Trophoblast cell (in vitro differentiated cells and primary cell): ENCODE data around the gene THG1L.

Experiments used
- DNase-seq, 2 donors: peaks; one replicate each; pipeline ENCODE4 v3.0.0-alpha.2; 2016
- H2AFZ ChIP-seq: 2 replicates; pipeline ENCODE4 v1.6.1; 2013; ENCODE audit warnings: low read length, moderate library complexity, mild to moderate bottlenecking; ENCODE audit not compliant: insufficient read depth, poor library complexity
- H2AK5ac ChIP-seq: 2 replicates; pipeline ENCODE4 v1.6.1; 2013; ENCODE audit warnings: mild to moderate bottlenecking, low read length
- H2BK120ac ChIP-seq: 2 replicates; pipeline ENCODE4 v1.6.1; 2013; ENCODE audit warnings: low read length, mild to moderate bottlenecking, moderate library complexity; ENCODE audit not compliant: insufficient read depth, poor library complexity
- H2BK12ac ChIP-seq: 2 replicates; pipeline ENCODE4 v1.6.1; 2013; ENCODE audit warnings: mild to moderate bottlenecking, low read length, moderate library complexity
- H2BK5ac ChIP-seq: 2 replicates; pipeline ENCODE4 v1.6.1; 2013; ENCODE audit warnings: low read length, low read depth, moderate library complexity, mild to moderate bottlenecking; ENCODE audit not compliant: poor library complexity
- H3K14ac ChIP-seq: 2 replicates; pipeline ENCODE4 v1.6.1; 2013; ENCODE audit warnings: mild to moderate bottlenecking, low read length
- H3K18ac ChIP-seq: 2 replicates; pipeline ENCODE4 v1.6.1; 2013; ENCODE audit warnings: mild to moderate bottlenecking, low read length
- H3K23ac ChIP-seq: 2 replicates; pipeline ENCODE4 v1.6.1; 2013; ENCODE audit warnings: low read length
- H3K27ac ChIP-seq: 2 replicates; pipeline ENCODE4 v1.5.1; 2013; ENCODE audit warnings: low read depth, mild to moderate bottlenecking, inconsistent platforms, low read length, moderate library complexity
- H3K27me3 ChIP-seq: 2 replicates; pipeline ENCODE4 v1.6.1; 2013; ENCODE audit warnings: inconsistent platforms, mild to moderate bottlenecking, low read length, moderate library complexity; ENCODE audit not compliant: insufficient read depth
- H3K36me3 ChIP-seq, 2 experiments: 1 replicate in 1 of 2; 2 replicates in 1 of 2; pipeline ENCODE4 v1.6.1; 2013; ENCODE audit warnings: low read length in 2 of 2, mild to moderate bottlenecking in 2 of 2, moderate library complexity in 1 of 2; ENCODE audit not compliant: insufficient read depth in 2 of 2, control insufficient read depth in 1 of 2
- H3K4ac ChIP-seq: 2 replicates; pipeline ENCODE4 v1.6.1; 2013; ENCODE audit warnings: low read depth, mild to moderate bottlenecking, low read length, moderate library complexity
- H3K4me1 ChIP-seq, 2 experiments: 1 replicate in 1 of 2; 2 replicates in 1 of 2; pipeline ENCODE4 v1.6.1; 2013; ENCODE audit warnings: low read length in 2 of 2, mild to moderate bottlenecking in 2 of 2, moderate library complexity in 1 of 2; ENCODE audit not compliant: insufficient read depth in 2 of 2, control insufficient read depth in 1 of 2
- H3K4me2 ChIP-seq: 2 replicates; pipeline ENCODE4 v1.6.1; 2013; ENCODE audit warnings: inconsistent platforms, mild to moderate bottlenecking, low read length, moderate library complexity
- H3K4me3 ChIP-seq: 2 replicates; pipeline ENCODE4 v1.5.1; 2013; ENCODE audit warnings: mild to moderate bottlenecking, low read depth, low read length, inconsistent platforms
- H3K79me1 ChIP-seq: one replicate; pipeline ENCODE4 v1.6.1; 2013; ENCODE audit warnings: low read length
- H3K79me2 ChIP-seq: 2 replicates; pipeline ENCODE4 v1.6.1; 2013; ENCODE audit warnings: low read length, mild to moderate bottlenecking; ENCODE audit not compliant: control insufficient read depth, insufficient read depth, poor library complexity
- H3K9ac ChIP-seq: 2 replicates; pipeline ENCODE4 v1.6.1; 2013; ENCODE audit warnings: mild to moderate bottlenecking, low read length
- H3K9me3 ChIP-seq: 2 replicates; pipeline ENCODE4 v1.6.1; 2013; ENCODE audit warnings: low read depth, mild to moderate bottlenecking, control low read depth, inconsistent platforms, low read length; ENCODE audit not compliant: insufficient read depth
- H4K12ac ChIP-seq: 2 replicates; pipeline ENCODE4 v1.6.1; 2013; ENCODE audit warnings: low read depth, mild to moderate bottlenecking, low read length, moderate library complexity
- H4K8ac ChIP-seq: 2 replicates; pipeline ENCODE4 v1.6.1; 2013; ENCODE audit warnings: low read depth, mild to moderate bottlenecking, low read length, moderate library complexity
- H4K91ac ChIP-seq: one replicate; pipeline ENCODE4 v1.6.1; 2013; ENCODE audit warnings: low read depth, mild to moderate bottlenecking, low read length, moderate library complexity
- WGBS: extraction: QIAGEN DNeasy Blood & Tissue Kit; methylation state at CpG from one replicate; pipeline ENCODE4 v1.1.7; 2013; ENCODE audit warnings: missing lambda C conversion rate; ENCODE audit not compliant: insufficient read length, insufficient coverage; ENCODE audit errors: extremely low coverage; 5-methylcytosine and 5-hydroxymethylcytosine counted together

THG1L gene

GRCh38 chr5:157748760-157749461 lies 17.7 kb downstream of the THG1L start:
- Histone ChIP-seq H3K4me1 (peaks cover 0 to 7% of the 10 kb centered on the region in 2 experiments), H3K79me2 (peaks cover 4% of the 10 kb centered on the region), H3K9ac (no peak overlapping the region), H2BK12ac (no peak overlapping the region), H3K18ac (no peak overlapping the region), H3K14ac (no peak overlapping the region), H3K27ac (no peak overlapping the region), H3K4ac (no peak overlapping the region), H4K91ac (no peak overlapping the region), H2AFZ (no peak overlapping the region), H4K8ac (no peak overlapping the region), H2AK5ac (no peak overlapping the region), H3K27me3 (no peaks in the 10 kb centered on the region), H3K9me3 (no peaks in the 10 kb centered on the region), H3K36me3 (peaks cover 0 to 4% of the 10 kb centered on the region in 2 experiments), H3K79me1 (peaks cover 4% of the 10 kb centered on the region), H4K12ac (no peak overlapping the region), H3K4me2 (no peak overlapping the region), H2BK120ac (no peak overlapping the region), H2BK5ac (no peak overlapping the region), H3K23ac (no peak overlapping the region), H3K4me3 (no peak overlapping the region)
- no peak for DNase-seq
- no CpG with 5 or more reads among the region's 4 CpGs for WGBS

- Histone ChIP-seq H3K18ac (no peak overlapping the region), H3K4me2 (no peak overlapping the region), H3K27me3 (no peaks in the 10 kb centered on the region), H2AK5ac (no peak overlapping the region), H3K79me1 (no peaks in the 10 kb centered on the region), H4K91ac (no peak overlapping the region), H3K4ac (no peak overlapping the region), H3K27ac (no peak overlapping the region), H3K4me3 (no peak overlapping the region), H3K79me2 (no peaks in the 10 kb centered on the region), H3K23ac (no peak overlapping the region), H3K14ac (no peak overlapping the region), H2AFZ (no peak overlapping the region), H4K12ac (no peak overlapping the region), H2BK12ac (no peak overlapping the region), H2BK5ac (no peak overlapping the region), H3K9me3 (no peaks in the 10 kb centered on the region), H4K8ac (no peak overlapping the region), H3K36me3 (peaks cover 2 to 5% of the 10 kb centered on the region in 2 experiments), H3K9ac (no peak overlapping the region), H2BK120ac (no peak overlapping the region), H3K4me1 (peaks cover 0 to 4% of the 10 kb centered on the region in 2 experiments)
- no CpG with 5 or more reads among the region's 11 CpGs for WGBS
- DNase-seq = no peak
Observed at GRCh38 chr5:157749462-157749799, 18.2 kb downstream of the THG1L start.

- Histone ChIP-seq H3K18ac (no peak overlapping the region), H4K12ac (no peak overlapping the region), H3K79me2 (no peaks in the 10 kb centered on the region), H3K4me3 (no peak overlapping the region), H3K14ac (no peak overlapping the region), H3K9me3 (no peaks in the 10 kb centered on the region), H3K27me3 (no peaks in the 10 kb centered on the region), H3K79me1 (no peaks in the 10 kb centered on the region), H3K4me1 (no peaks in the 10 kb centered on the region), H2BK5ac (no peak overlapping the region), H2AFZ (no peak overlapping the region), H3K9ac (no peak overlapping the region), H3K36me3 (peaks cover 4 to 11% of the 10 kb centered on the region in 2 experiments), H4K8ac (no peak overlapping the region), H3K27ac (no peak overlapping the region), H3K4ac (no peak overlapping the region), H2BK12ac (no peak overlapping the region), H3K4me2 (no peak overlapping the region), H4K91ac (no peak overlapping the region), H2AK5ac (no peak overlapping the region), H2BK120ac (no peak overlapping the region), H3K23ac (no peak overlapping the region)
- no peak for DNase-seq
- WGBS = no CpG with 5 or more reads among the region's 1 CpG
Observed at GRCh38 chr5:157750320-157750719, 19.1 kb downstream of the THG1L start.

- no peak for DNase-seq
- no peak overlapping the region for H3K4me3 ChIP-seq
- H3K27me3 ChIP-seq = no peaks in the 10 kb centered on the region
- H4K8ac ChIP-seq = no peak overlapping the region
- no peak overlapping the region for H2BK120ac ChIP-seq
- H3K14ac ChIP-seq = no peak overlapping the region
- no peak overlapping the region for H3K4me2 ChIP-seq
- peaks cover 4 to 16% of the 10 kb centered on the region in 2 experiments for H3K36me3 ChIP-seq
- H2BK12ac ChIP-seq = no peak overlapping the region
- no peaks in the 10 kb centered on the region for H3K9me3 ChIP-seq
- H3K4ac ChIP-seq = no peak overlapping the region
- H3K9ac ChIP-seq = no peak overlapping the region
- no peak overlapping the region for H4K91ac ChIP-seq
- no peaks in the 10 kb centered on the region for H3K4me1 ChIP-seq
- no peaks in the 10 kb centered on the region for H3K79me1 ChIP-seq
- no peak overlapping the region for H2AFZ ChIP-seq
- H3K79me2 ChIP-seq = no peaks in the 10 kb centered on the region
- no peak overlapping the region for H3K23ac ChIP-seq
- H4K12ac ChIP-seq = no peak overlapping the region
- no peak overlapping the region for H2AK5ac ChIP-seq
- no peak overlapping the region for H3K18ac ChIP-seq
- H2BK5ac ChIP-seq = no peak overlapping the region
- H3K27ac ChIP-seq = no peak overlapping the region
- no CpG with 5 or more reads among the region's 3 CpGs for WGBS
Observed at GRCh38 chr5:157756122-157756521, 24.9 kb downstream of the THG1L start.
